Fibroblast of skin of abdomen (primary cell): ENCODE data around the gene RAP1GAP2.
A peak's percentile ranks its signal among the peaks of the same experiment; 100 is the strongest.

ENCODE experiments used
- DNase-seq: peaks from one replicate; pipeline ENCODE4 v3.0.0-alpha.2; 2013

RAP1GAP2 gene

GRCh38 chr17:2948721-2949468 is 152.7 kb downstream of the RAP1GAP2 start:
- DNase-seq: no peak

GRCh38 chr17:2949469-2950044 is 153.3 kb downstream of the RAP1GAP2 start:
- DNase-seq: no peak

- no peak for DNase-seq
These were observed 154.6 kb downstream of the RAP1GAP2 start for GRCh38 chr17:2950846-2951245.

- no peak for DNase-seq
These were observed 156.1 kb downstream of the RAP1GAP2 start for GRCh38 chr17:2952174-2952845.

GRCh38 chr17:2954898-2955445 is 158.7 kb downstream of the RAP1GAP2 start:
- DNase-seq: peak; percentile 93

GRCh38 chr17:2955931-2956582 is 159.8 kb downstream of the RAP1GAP2 start:
- DNase-seq: no peak

GRCh38 chr17:2957631-2958286 is 161.5 kb downstream of the RAP1GAP2 start:
- no peak for DNase-seq

- DNase-seq: no peak
These were observed 162.5 kb downstream of the RAP1GAP2 start for GRCh38 chr17:2958706-2959222.

GRCh38 chr17:2959371-2960130 is 163.3 kb downstream of the RAP1GAP2 start:
- no peak for DNase-seq

GRCh38 chr17:2961446-2961845 is 165.2 kb downstream of the RAP1GAP2 start:
- DNase-seq: no peak

GRCh38 chr17:2962236-2962635 is 166.0 kb downstream of the RAP1GAP2 start:
- no peak for DNase-seq

- DNase-seq: no peak
These were observed 166.5 kb downstream of the RAP1GAP2 start for GRCh38 chr17:2962729-2963128.

GRCh38 chr17:2963332-2964027 is 167.2 kb downstream of the RAP1GAP2 start:
- DNase-seq: no peak

GRCh38 chr17:2964028-2964356 is 167.8 kb downstream of the RAP1GAP2 start:
- no peak for DNase-seq

GRCh38 chr17:2964370-2964769 is 168.1 kb downstream of the RAP1GAP2 start:
- no peak for DNase-seq

- DNase-seq: no peak
These were observed 168.6 kb downstream of the RAP1GAP2 start for GRCh38 chr17:2964831-2965230.

- DNase-seq: peak; percentile 15
These were observed 169.7 kb downstream of the RAP1GAP2 start for GRCh38 chr17:2965621-2966595.

- no peak for DNase-seq
These were observed 171.3 kb downstream of the RAP1GAP2 start for GRCh38 chr17:2967515-2967914.

- no peak for DNase-seq
These were observed 175.6 kb downstream of the RAP1GAP2 start for GRCh38 chr17:2971851-2972250.

GRCh38 chr17:2972749-2973148 is 176.5 kb downstream of the RAP1GAP2 start:
- DNase-seq: no peak
